Colonic mucosa (tissue), 4 donors: ENCODE data around the gene CA10. TPM values are rescaled to one million over a fixed set of nuclear protein-coding genes. Genes with fewer than 3 reads are reported as not detected.

Source experiments
- DNase-seq: peaks from one replicate; pipeline ENCODE4 v3.0.0-alpha.2; 2020
- H3K27ac ChIP-seq: fragments of 200-600 bp; one replicate; pipeline ENCODE4 v1.8.0; 2021
- H3K27me3 ChIP-seq: fragments of 200-600 bp; one replicate; pipeline ENCODE4 v1.8.0; 2021
- H3K36me3 ChIP-seq: fragments of 200-600 bp; one replicate; pipeline ENCODE4 v1.8.0; 2021
- H3K4me1 ChIP-seq: fragments of 200-600 bp; one replicate; pipeline ENCODE4 v1.8.0; 2021; ENCODE audit warnings: mild to moderate bottlenecking
- H3K4me3 ChIP-seq: fragments of 200-600 bp; one replicate; pipeline ENCODE4 v1.8.0; 2021
- H3K9ac ChIP-seq, 2 donors: one replicate each; pipeline ENCODE4 v1.7.0; 2013; ENCODE audit warnings: control low read depth in 2 of 2, low read depth in 2 of 2, low read length in 2 of 2
- H3K9me3 ChIP-seq: fragments of 200-600 bp; one replicate; pipeline ENCODE4 v1.8.0; 2021
- CTCF ChIP-seq: fragments of 200-600 bp; IDR thresholded peaks from one replicate; pipeline ENCODE4 v1.8.0; 2022; ENCODE audit warnings: antibody characterized with exemption, mild to moderate bottlenecking
- intact Hi-C: fragments of 100-400 bp; cut with DNase I; formaldehyde crosslinking; loops from one replicate; pipeline ENCODE4 v1.14.1; 2022
- total RNA-seq, 2 donors: library from RNA; stranded (reverse); fragmentation: NEBNext Ultra II Directional in 1 of 2; extraction: Animal tissue kit (Norgen Biotek cat#: 25700) in 1 of 2; gene quantifications; one replicate each; pipeline ENCODE4 v1.2.1, GENCODE V29; 2021
- donor health status: healthy.
- donor health status: DM: no; HTN: no; CAD: no.
- donor health status: DM: no; HTN: no; CAD: no.

The CA10 gene
- total RNA-seq, 2 donors from 2014 or later, result 0.27 to 0.52 TPM

- DNase-seq, result no peak
- Histone ChIP-seq H3K36me3 (no peaks in the 10 kb centered on the region), H3K4me3 (no peak overlapping the region), H3K9ac (no peak overlapping the region), H3K27me3 (no peaks in the 10 kb centered on the region), H3K9me3 (no peaks in the 10 kb centered on the region), H3K4me1 (no peaks in the 10 kb centered on the region), H3K27ac (no peak overlapping the region)
- no peak for TF ChIP-seq CTCF
- intact Hi-C loops, result no loop called here
Measured at GRCh38 chr17:51588063-51588462, 570.5 kb downstream of the CA10 start.

GRCh38 chr17:51587516-51587915 lies 571.0 kb downstream of the CA10 start:
- no peak overlapping the region for H3K9ac ChIP-seq
- H3K36me3 ChIP-seq, result no peaks in the 10 kb centered on the region
- intact Hi-C loops, result no loop called here
- H3K4me3 ChIP-seq, result no peak overlapping the region
- no peak for DNase-seq
- no peak for TF ChIP-seq CTCF
- H3K27ac ChIP-seq, result no peak overlapping the region
- H3K9me3 ChIP-seq, result no peaks in the 10 kb centered on the region
- no peaks in the 10 kb centered on the region for H3K27me3 ChIP-seq
- no peaks in the 10 kb centered on the region for H3K4me1 ChIP-seq

- H3K9ac ChIP-seq, result no peak overlapping the region
- H3K27me3 ChIP-seq, result no peaks in the 10 kb centered on the region
- H3K4me1 ChIP-seq, result no peaks in the 10 kb centered on the region
- DNase-seq, result no peak
- H3K4me3 ChIP-seq, result no peak overlapping the region
- H3K27ac ChIP-seq, result no peak overlapping the region
- H3K9me3 ChIP-seq, result no peaks in the 10 kb centered on the region
- intact Hi-C loops, result no loop called here
- H3K36me3 ChIP-seq, result no peaks in the 10 kb centered on the region
- no peak for TF ChIP-seq CTCF
Measured at GRCh38 chr17:51585514-51586104, 572.9 kb downstream of the CA10 start.

DNA sequence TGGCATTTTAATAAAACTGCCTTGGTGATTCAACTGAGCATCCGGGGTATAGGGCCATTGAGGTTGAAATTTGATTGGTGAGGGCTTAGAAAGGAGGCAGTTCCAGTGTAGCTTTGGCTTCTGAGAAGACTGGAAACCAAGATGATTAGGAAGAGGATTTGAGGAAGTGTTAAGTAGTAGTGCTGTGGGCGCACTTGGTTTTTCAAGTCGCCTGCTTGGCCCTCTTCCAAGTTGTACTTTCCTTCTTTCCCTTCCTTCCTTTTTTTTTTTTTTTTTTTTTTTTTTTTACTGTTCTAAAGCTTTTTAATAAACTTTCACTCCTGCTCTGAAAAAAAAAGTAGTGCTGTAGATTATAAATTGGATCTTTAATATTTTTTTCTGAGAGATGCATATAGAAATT lies 577.6 kb downstream of the CA10 start:
- Histone ChIP-seq H3K36me3 (no peaks in the 10 kb centered on the region), H3K9me3 (no peaks in the 10 kb centered on the region), H3K9ac (no peak overlapping the region), H3K4me3 (no peak overlapping the region), H3K27ac (no peak overlapping the region), H3K4me1 (no peaks in the 10 kb centered on the region), H3K27me3 (no peaks in the 10 kb centered on the region)
- intact Hi-C loops, result no loop called here
- no peak for TF ChIP-seq CTCF
- DNase-seq, result no peak
